GM18870 (cell line): ENCODE results near the gene ADGRA1.
"Not testable (repeated sequence)": the region's sequence is repeated elsewhere in the genome, so short reads cannot be mapped to it uniquely, and the experiment has no call there.

Experiments used
- ATAC-seq: cut with Tn5 transposase; IDR thresholded peaks from one replicate; pipeline ENCODE4 v1.9.1; 2021; ENCODE audit warnings: moderate library complexity; ENCODE audit not compliant: unreplicated experiment

Gene ADGRA1

GRCh38 chr10:133109711-133110110 lies 22.0 kb downstream of the ADGRA1 start:
- no peak for ATAC-seq

- no peak for ATAC-seq
Measured at GRCh38 chr10:133110133-133110532, 22.4 kb downstream of the ADGRA1 start.

GRCh38 chr10:133110609-133111275 lies 23.0 kb downstream of the ADGRA1 start:
- ATAC-seq: no peak

GRCh38 chr10:133111640-133112039 lies 23.9 kb downstream of the ADGRA1 start:
- ATAC-seq: not testable (repeated sequence)

- no peak for ATAC-seq
Measured at GRCh38 chr10:133113146-133113830, 25.6 kb downstream of the ADGRA1 start.

- no peak for ATAC-seq
Measured at GRCh38 chr10:133113847-133114246, 26.1 kb downstream of the ADGRA1 start.

- ATAC-seq: no peak
Measured at GRCh38 chr10:133114251-133114650, 26.5 kb downstream of the ADGRA1 start.

- ATAC-seq: no peak
Measured at GRCh38 chr10:133114726-133115452, 27.2 kb downstream of the ADGRA1 start.

GRCh38 chr10:133115453-133115842 lies 27.7 kb downstream of the ADGRA1 start:
- no peak for ATAC-seq

- no peak for ATAC-seq
Measured at GRCh38 chr10:133115976-133116375, 28.3 kb downstream of the ADGRA1 start.

- ATAC-seq: no peak
Measured at GRCh38 chr10:133116455-133116854, 28.7 kb downstream of the ADGRA1 start.

GRCh38 chr10:133117036-133117687 lies 29.4 kb downstream of the ADGRA1 start:
- ATAC-seq: no peak

GRCh38 chr10:133117688-133118071 lies 30.0 kb downstream of the ADGRA1 start:
- ATAC-seq: no peak

- ATAC-seq: no peak
Measured at GRCh38 chr10:133121479-133121878, 33.8 kb downstream of the ADGRA1 start.

- ATAC-seq: no peak
Measured at GRCh38 chr10:133122171-133122935, 34.6 kb downstream of the ADGRA1 start.

GRCh38 chr10:133123050-133123745 lies 35.5 kb downstream of the ADGRA1 start:
- ATAC-seq: no peak

- ATAC-seq: no peak
Measured at GRCh38 chr10:133123746-133124356, 36.1 kb downstream of the ADGRA1 start.

GRCh38 chr10:133124357-133125211 lies 36.9 kb downstream of the ADGRA1 start:
- ATAC-seq: no peak

- no peak for ATAC-seq
Measured at GRCh38 chr10:133125901-133126300, 38.2 kb downstream of the ADGRA1 start.
